ENCODE data around the gene MTRF1L. TPM values are rescaled to one million over a fixed set of nuclear protein-coding genes. Genes with fewer than 3 reads are reported as not detected.
A peak's percentile ranks its signal among the peaks of the same experiment; 100 is the strongest.
"Not testable (repeated sequence)": the region's sequence is repeated elsewhere in the genome, so short reads cannot be mapped to it uniquely, and the experiment has no call there.

MTRF1L gene
- total RNA-seq, 1 donor from 2014 or later = 9.7 TPM

GRCh38 chr6:152973916-152974315 is 28.6 kb downstream of the MTRF1L start:
- Histone ChIP-seq H3K36me3 (ENCODE audit: control insufficient read depth, insufficient read depth, low read length) (no peaks in the 10 kb centered on the region), H3K4me3 (ENCODE audit: low read depth, low read length) (no peak overlapping the region), H3K27me3 (ENCODE audit: control insufficient read depth, insufficient read depth, low read length) (no peaks in the 10 kb centered on the region)
- DNase-seq (ENCODE audit: low read depth) (no peak), FAIRE-seq (no peak)
- no peak for TF ChIP-seq CTCF (IDR thresholded peaks at IDR 0.05; ENCODE audit: insufficient read depth, low read length, severe bottlenecking)

DNA sequence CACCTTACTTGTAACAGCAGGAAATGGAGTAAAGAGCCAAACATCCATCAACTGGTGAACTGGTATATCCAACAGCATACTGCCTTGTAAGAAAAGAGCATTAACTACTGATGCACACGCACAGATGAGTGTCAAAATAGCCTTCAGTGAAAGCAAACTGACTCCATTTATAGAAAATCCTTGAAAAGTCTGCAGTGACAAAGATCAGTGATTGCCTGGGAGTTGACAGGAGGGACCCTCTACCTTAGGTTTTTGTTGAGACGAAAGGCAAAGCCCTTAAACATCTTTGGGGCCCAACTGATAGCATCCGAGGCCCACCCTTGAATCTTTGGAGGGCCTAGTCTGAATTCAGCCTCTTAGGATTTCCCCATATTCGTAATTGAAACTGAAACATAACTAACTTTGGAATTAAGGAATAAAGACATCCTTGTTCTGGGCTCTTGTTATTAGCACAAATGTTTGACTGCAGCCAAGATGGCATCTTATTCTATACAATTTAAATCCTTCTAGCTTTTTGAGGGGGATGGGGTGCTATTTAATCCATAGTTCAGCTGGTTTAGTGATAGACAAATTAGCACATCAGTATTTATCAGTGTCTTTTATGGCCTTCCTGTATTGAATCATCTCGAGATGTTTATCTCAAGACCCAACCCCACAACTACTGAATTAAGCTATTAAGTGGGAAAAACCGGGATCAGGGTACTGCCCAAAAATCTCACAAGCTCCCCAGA is 32.7 kb downstream of the MTRF1L start:
- no peak for DNase-seq (ENCODE audit: low read depth)
- no peak for FAIRE-seq
- Histone ChIP-seq H3K27me3 (ENCODE audit: control insufficient read depth, insufficient read depth, low read length) (no peaks in the 10 kb centered on the region), H3K4me3 (ENCODE audit: low read depth, low read length) (no peak overlapping the region), H3K36me3 (ENCODE audit: control insufficient read depth, insufficient read depth, low read length) (no peaks in the 10 kb centered on the region)
- no peak for TF ChIP-seq CTCF (IDR thresholded peaks at IDR 0.05; ENCODE audit: insufficient read depth, low read length, severe bottlenecking)

GRCh38 chr6:152966168-152966894 is 36.2 kb downstream of the MTRF1L start:
- not testable (repeated sequence) for H3K4me3 ChIP-seq (ENCODE audit: low read depth, low read length); H3K36me3 ChIP-seq (ENCODE audit: control insufficient read depth, insufficient read depth, low read length); FAIRE-seq; DNase-seq (ENCODE audit: low read depth); H3K27me3 ChIP-seq (ENCODE audit: control insufficient read depth, insufficient read depth, low read length)

GRCh38 chr6:152959333-152959732 is 43.2 kb downstream of the MTRF1L start:
- DNase-seq (ENCODE audit: low read depth) (no peak), FAIRE-seq (peak; percentile 43)
- Histone ChIP-seq H3K27me3 (ENCODE audit: control insufficient read depth, insufficient read depth, low read length) (no peaks in the 10 kb centered on the region), H3K4me3 (ENCODE audit: low read depth, low read length) (no peak overlapping the region), H3K36me3 (ENCODE audit: control insufficient read depth, insufficient read depth, low read length) (no peaks in the 10 kb centered on the region)
- no peak for TF ChIP-seq CTCF (IDR thresholded peaks at IDR 0.05; ENCODE audit: insufficient read depth, low read length, severe bottlenecking)

GRCh38 chr6:152957796-152958195 is 44.7 kb downstream of the MTRF1L start:
- Histone ChIP-seq H3K36me3 (ENCODE audit: control insufficient read depth, insufficient read depth, low read length) (no peaks in the 10 kb centered on the region), H3K27me3 (ENCODE audit: control insufficient read depth, insufficient read depth, low read length) (no peaks in the 10 kb centered on the region), H3K4me3 (ENCODE audit: low read depth, low read length) (no peak overlapping the region)
- DNase-seq (ENCODE audit: low read depth) (peak; percentile 26), FAIRE-seq (no peak)
- no peak for TF ChIP-seq CTCF (IDR thresholded peaks at IDR 0.05; ENCODE audit: insufficient read depth, low read length, severe bottlenecking)

DNA sequence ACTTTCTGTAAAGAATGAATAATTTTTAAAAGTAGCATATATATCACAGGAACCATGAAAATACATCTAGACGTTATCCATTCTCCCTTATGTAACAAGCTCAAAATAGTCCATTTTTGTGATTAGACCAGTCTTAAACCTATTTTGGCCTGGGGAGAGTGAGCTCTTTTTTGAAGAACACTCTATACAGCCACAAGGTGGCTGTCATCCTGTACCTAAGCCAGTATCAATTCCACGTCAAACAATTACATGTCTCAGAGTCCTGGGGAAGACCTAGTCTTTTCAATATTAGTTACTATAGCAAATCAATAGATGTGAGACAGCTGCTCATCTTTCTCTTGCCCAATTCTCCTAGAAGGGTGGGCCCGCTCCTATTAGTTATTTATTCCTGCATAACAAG is 48.1 kb downstream of the MTRF1L start:
- DNase-seq (ENCODE audit: low read depth) = no peak
- no peak for FAIRE-seq
- peak; percentile 25 for TF ChIP-seq CTCF (IDR thresholded peaks at IDR 0.05; ENCODE audit: insufficient read depth, low read length, severe bottlenecking)
- no peaks in the 10 kb centered on the region for H3K36me3 ChIP-seq (ENCODE audit: control insufficient read depth, insufficient read depth, low read length)
- H3K27me3 ChIP-seq (ENCODE audit: control insufficient read depth, insufficient read depth, low read length) = no peaks in the 10 kb centered on the region
- no peak overlapping the region for H3K4me3 ChIP-seq (ENCODE audit: low read depth, low read length)

Measured in bronchial epithelial cell (primary cell).